Activated T-cell treated with anti-CD3 and anti-CD28 coated beads, Interleukin-2, amount 50 U/mL, for 72 hours (primary cell): ENCODE data around the gene KIRREL3. TPM values are rescaled to one million over a fixed set of nuclear protein-coding genes. Genes with fewer than 3 reads are reported as not detected.

Experiments
- ATAC-seq, 2 donors: fragments of 150-1000 bp; cut with Tn5 transposase; replicated peaks in 1 of 2; 2 replicates each; pipeline ENCODE4 v1.10.0; 2021; ENCODE audit warnings: moderate library complexity in 2 of 2, mild to moderate bottlenecking in 1 of 2
- DNase-seq, 2 donors: peaks; one replicate each; pipeline ENCODE4 v3.0.0; 2021 to 2022; ENCODE audit warnings: mixed read lengths in 1 of 2
- H3K27ac Mint-ChIP-seq: one replicate; pipeline ENCODE4 v1.8.0; 2022; ENCODE audit warnings: mild to moderate bottlenecking, moderate library complexity, mixed read lengths
- H3K27me3 Mint-ChIP-seq: one replicate; pipeline ENCODE4 v1.8.0; 2022; ENCODE audit warnings: low read depth, mixed read lengths
- H3K36me3 Mint-ChIP-seq, 2 donors: one replicate each; pipeline ENCODE4 v1.8.0; 2022; ENCODE audit warnings: mixed read lengths in 2 of 2, mild to moderate bottlenecking in 1 of 2; ENCODE audit not compliant: insufficient read depth in 2 of 2
- H3K4me1 Mint-ChIP-seq: one replicate; pipeline ENCODE4 v1.8.0; 2022; ENCODE audit warnings: low read depth, mixed read lengths
- H3K4me3 Mint-ChIP-seq, 2 donors: one replicate each; pipeline ENCODE4 v1.8.0; 2022; ENCODE audit warnings: mild to moderate bottlenecking in 2 of 2, mixed read lengths in 2 of 2, moderate library complexity in 2 of 2
- H3K9me3 Mint-ChIP-seq, 2 donors: one replicate each; pipeline ENCODE4 v1.8.0; 2022; ENCODE audit warnings: mixed read lengths in 2 of 2
- total RNA-seq, 2 donors: library from RNA; stranded (reverse); gene quantifications; one replicate each; pipeline ENCODE4 v1.2.3, GENCODE V29; 2022

Gene KIRREL3
- total RNA-seq, 2 donors from 2014 or later = not detected

- Mint-ChIP-seq H3K27me3 (peaks cover 10% of the 10 kb centered on the region), H3K4me3 (no peak overlapping the region), H3K27ac (no peak overlapping the region), H3K4me1 (no peaks in the 10 kb centered on the region), H3K9me3 (no peaks in the 10 kb centered on the region), H3K36me3 (no peaks in the 10 kb centered on the region)
- DNase-seq (no peak), ATAC-seq (no peak)
These were observed 185.5 kb downstream of the KIRREL3 start for GRCh38 chr11:126815111-126815510.

GRCh38 chr11:126810776-126811175 lies 189.8 kb downstream of the KIRREL3 start:
- H3K36me3 Mint-ChIP-seq = no peaks in the 10 kb centered on the region
- H3K27ac Mint-ChIP-seq = no peak overlapping the region
- no peak overlapping the region for H3K4me3 Mint-ChIP-seq
- H3K27me3 Mint-ChIP-seq = no peaks in the 10 kb centered on the region
- no peaks in the 10 kb centered on the region for H3K9me3 Mint-ChIP-seq
- DNase-seq = no peak
- H3K4me1 Mint-ChIP-seq = no peaks in the 10 kb centered on the region
- no peak for ATAC-seq

- DNase-seq = no peak
- H3K36me3 Mint-ChIP-seq = no peaks in the 10 kb centered on the region
- H3K27ac Mint-ChIP-seq = no peak overlapping the region
- no peaks in the 10 kb centered on the region for H3K9me3 Mint-ChIP-seq
- no peaks in the 10 kb centered on the region for H3K27me3 Mint-ChIP-seq
- no peak for ATAC-seq
- no peaks in the 10 kb centered on the region for H3K4me1 Mint-ChIP-seq
- H3K4me3 Mint-ChIP-seq = no peak overlapping the region
These were observed 190.9 kb downstream of the KIRREL3 start for GRCh38 chr11:126809514-126810289.

- no peaks in the 10 kb centered on the region for H3K9me3 Mint-ChIP-seq
- H3K36me3 Mint-ChIP-seq = no peaks in the 10 kb centered on the region
- H3K4me3 Mint-ChIP-seq = no peak overlapping the region
- DNase-seq = no peak
- no peaks in the 10 kb centered on the region for H3K27me3 Mint-ChIP-seq
- H3K4me1 Mint-ChIP-seq = no peaks in the 10 kb centered on the region
- no peak for ATAC-seq
- no peak overlapping the region for H3K27ac Mint-ChIP-seq
These were observed 191.7 kb downstream of the KIRREL3 start for GRCh38 chr11:126808836-126809235.

- H3K9me3 Mint-ChIP-seq = no peaks in the 10 kb centered on the region
- no peak overlapping the region for H3K27ac Mint-ChIP-seq
- H3K4me1 Mint-ChIP-seq = no peaks in the 10 kb centered on the region
- no peaks in the 10 kb centered on the region for H3K27me3 Mint-ChIP-seq
- no peak overlapping the region for H3K4me3 Mint-ChIP-seq
- H3K36me3 Mint-ChIP-seq = no peaks in the 10 kb centered on the region
- DNase-seq = no peak
- ATAC-seq = no peak
These were observed 192.3 kb downstream of the KIRREL3 start for GRCh38 chr11:126808296-126808695.

GRCh38 chr11:126805870-126806269 lies 194.7 kb downstream of the KIRREL3 start:
- Mint-ChIP-seq H3K4me1 (no peaks in the 10 kb centered on the region), H3K4me3 (no peak overlapping the region), H3K27me3 (no peaks in the 10 kb centered on the region), H3K9me3 (no peaks in the 10 kb centered on the region), H3K27ac (no peak overlapping the region), H3K36me3 (no peaks in the 10 kb centered on the region)
- ATAC-seq (no peak), DNase-seq (no peak)

GRCh38 chr11:126804363-126804762 lies 196.2 kb downstream of the KIRREL3 start:
- Mint-ChIP-seq H3K27me3 (no peaks in the 10 kb centered on the region), H3K4me1 (no peaks in the 10 kb centered on the region), H3K36me3 (no peaks in the 10 kb centered on the region), H3K27ac (no peak overlapping the region), H3K9me3 (peaks cover under 1% of the 10 kb centered on the region in 2 donors), H3K4me3 (no peak overlapping the region)
- ATAC-seq (no peak), DNase-seq (no peak)

- peaks cover under 1% of the 10 kb centered on the region for H3K27me3 Mint-ChIP-seq
These were observed 200.6 kb downstream of the KIRREL3 start for GRCh38 chr11:126800009-126800408.

GRCh38 chr11:126797457-126798169 lies 203.0 kb downstream of the KIRREL3 start:
- H3K36me3 Mint-ChIP-seq = no peaks in the 10 kb centered on the region
- H3K4me3 Mint-ChIP-seq = no peak overlapping the region
- ATAC-seq (no peak), DNase-seq (no peak)
- H3K9me3 Mint-ChIP-seq = peaks cover 6% of the 10 kb centered on the region in 2 donors
- no peak overlapping the region for H3K27ac Mint-ChIP-seq
- peaks cover 15% of the 10 kb centered on the region for H3K27me3 Mint-ChIP-seq
- no peaks in the 10 kb centered on the region for H3K4me1 Mint-ChIP-seq

More at GRCh38 chr11:126800009-126800408, 200.6 kb downstream of the KIRREL3 start:
- Mint-ChIP-seq H3K9me3 (peaks cover 6% of the 10 kb centered on the region in 2 donors), H3K27ac (no peak overlapping the region), H3K4me3 (no peak overlapping the region), H3K4me1 (no peaks in the 10 kb centered on the region), H3K36me3 (no peaks in the 10 kb centered on the region)
- ATAC-seq = no peak
- no peak for DNase-seq

GRCh38 chr11:126793596-126793995 lies 207.0 kb downstream of the KIRREL3 start:
- Mint-ChIP-seq H3K4me3 (no peak overlapping the region), H3K4me1 (no peaks in the 10 kb centered on the region), H3K9me3 (peaks cover 2 to 3% of the 10 kb centered on the region in 2 donors), H3K36me3 (no peaks in the 10 kb centered on the region), H3K27ac (no peak overlapping the region), H3K27me3 (peaks cover 16% of the 10 kb centered on the region)
- ATAC-seq = no peak
- no peak for DNase-seq

- H3K27me3 Mint-ChIP-seq = peaks cover 16% of the 10 kb centered on the region
These were observed 208.6 kb downstream of the KIRREL3 start for GRCh38 chr11:126791991-126792390.

GRCh38 chr11:126791446-126791845 lies 209.1 kb downstream of the KIRREL3 start:
- Mint-ChIP-seq H3K9me3 (peaks cover 2 to 3% of the 10 kb centered on the region in 2 donors), H3K4me3 (no peak overlapping the region), H3K27me3 (peaks cover 16% of the 10 kb centered on the region), H3K4me1 (no peaks in the 10 kb centered on the region), H3K36me3 (no peaks in the 10 kb centered on the region), H3K27ac (no peak overlapping the region)
- ATAC-seq = no peak
- DNase-seq = no peak

More at GRCh38 chr11:126791991-126792390, 208.6 kb downstream of the KIRREL3 start:
- Mint-ChIP-seq H3K4me3 (no peak overlapping the region), H3K9me3 (peaks cover 2 to 3% of the 10 kb centered on the region in 2 donors), H3K27ac (no peak overlapping the region), H3K36me3 (no peaks in the 10 kb centered on the region), H3K4me1 (no peaks in the 10 kb centered on the region)
- ATAC-seq (no peak), DNase-seq (no peak)

GRCh38 chr11:126790550-126791081 lies 210.0 kb downstream of the KIRREL3 start:
- Mint-ChIP-seq H3K27me3 (peaks cover 16% of the 10 kb centered on the region), H3K27ac (no peak overlapping the region), H3K36me3 (no peaks in the 10 kb centered on the region), H3K4me1 (no peaks in the 10 kb centered on the region), H3K9me3 (peaks cover 2 to 3% of the 10 kb centered on the region in 2 donors), H3K4me3 (no peak overlapping the region)
- DNase-seq (no peak), ATAC-seq (no peak)
